Activated T-cell treated with anti-CD3 and anti-CD28 coated beads for 4 hours (primary cell): ENCODE measurements around the gene DAD1.
A peak's percentile ranks its signal among the peaks of the same experiment; 100 is the strongest.
"Not testable (repeated sequence)": the region's sequence is repeated elsewhere in the genome, so short reads cannot be mapped to it uniquely, and the experiment has no call there.

ENCODE experiments used
- DNase-seq: peaks from one replicate; pipeline ENCODE4 v3.0.0-alpha.2; 2020

DAD1 gene

DNA sequence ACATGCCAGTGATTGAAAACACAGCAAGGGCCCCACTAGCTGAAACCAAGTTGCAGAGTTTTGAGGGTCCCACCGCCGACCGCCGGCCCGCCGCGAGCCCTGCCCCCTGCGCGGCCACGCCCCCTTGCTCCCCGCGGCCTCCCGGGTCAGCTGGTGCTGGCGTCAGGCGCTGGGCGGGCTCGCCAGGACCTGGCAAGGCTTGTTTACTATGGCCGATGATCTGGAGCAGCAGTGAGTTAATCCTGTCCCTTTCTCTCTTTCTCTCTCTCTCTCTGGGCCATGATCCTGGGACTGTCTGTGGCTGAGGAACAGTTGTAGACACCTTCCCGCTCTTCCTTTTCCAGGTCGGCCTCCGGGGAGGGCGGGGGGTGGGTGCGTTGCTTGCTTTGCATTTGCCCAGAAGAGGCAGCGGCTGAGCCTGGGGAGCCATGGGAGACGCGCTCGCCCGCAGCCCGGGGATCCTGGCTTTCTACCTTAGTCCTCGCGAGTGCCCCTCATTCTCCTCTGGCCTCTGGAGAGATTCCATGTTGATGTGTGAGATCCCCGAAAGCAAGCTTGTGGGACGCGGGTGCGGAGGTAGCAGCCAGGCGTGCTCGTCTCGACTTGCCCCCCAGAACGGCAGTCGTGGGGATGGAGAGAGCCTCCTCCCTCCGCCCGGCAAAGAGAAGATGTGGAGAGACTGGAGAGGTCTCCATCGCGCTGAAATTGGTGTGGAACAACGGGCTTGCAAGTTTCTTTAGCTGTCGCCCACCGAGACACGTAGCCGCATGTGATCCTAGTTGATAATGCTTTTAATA lies 9.3 kb upstream of the DAD1 start, which contains the start of gene ABHD4:
ABHD4 (plus strand) TSS at position 202 of the 797 bp plus-strand sequence; CDS start at position 209, 7 bp downstream.
- peak; percentile 22 for DNase-seq

DNA sequence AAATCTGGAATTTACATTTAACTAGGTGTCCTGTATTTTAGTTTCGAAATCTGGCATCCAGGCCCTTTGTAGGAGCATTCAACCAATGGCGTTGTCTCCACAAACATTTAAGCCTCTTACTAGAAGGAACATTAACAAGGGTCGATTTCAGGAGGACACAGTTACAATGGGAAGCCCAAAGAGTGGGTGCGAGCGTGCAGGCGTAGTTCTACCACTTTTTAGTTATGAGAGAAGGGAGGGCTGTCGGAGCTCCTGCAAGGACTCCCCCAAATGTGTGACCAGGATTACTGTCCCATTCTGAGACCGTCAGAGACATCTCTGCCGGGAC lies 8.7 kb upstream of the DAD1 start:
- no peak for DNase-seq

DNA sequence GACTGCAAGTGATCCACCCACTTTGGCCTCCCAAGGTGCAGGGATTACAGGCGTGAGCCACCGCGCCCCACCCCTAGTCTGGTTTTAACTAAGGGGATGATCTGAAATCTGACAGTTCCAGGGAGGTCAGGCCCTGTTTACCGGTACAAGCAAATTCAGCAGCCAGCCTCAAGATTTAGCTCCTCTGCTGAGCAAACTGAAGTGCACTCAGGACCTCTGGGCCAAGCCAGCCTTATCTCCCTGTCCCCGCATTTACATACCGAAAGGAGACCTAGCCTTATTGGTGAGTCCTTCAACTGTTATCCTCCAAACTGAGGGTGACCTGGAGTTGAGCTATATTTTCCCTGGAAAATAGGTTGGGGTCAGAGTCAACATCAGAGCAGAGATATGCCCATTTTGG lies 8.2 kb upstream of the DAD1 start:
- no peak for DNase-seq

DNA sequence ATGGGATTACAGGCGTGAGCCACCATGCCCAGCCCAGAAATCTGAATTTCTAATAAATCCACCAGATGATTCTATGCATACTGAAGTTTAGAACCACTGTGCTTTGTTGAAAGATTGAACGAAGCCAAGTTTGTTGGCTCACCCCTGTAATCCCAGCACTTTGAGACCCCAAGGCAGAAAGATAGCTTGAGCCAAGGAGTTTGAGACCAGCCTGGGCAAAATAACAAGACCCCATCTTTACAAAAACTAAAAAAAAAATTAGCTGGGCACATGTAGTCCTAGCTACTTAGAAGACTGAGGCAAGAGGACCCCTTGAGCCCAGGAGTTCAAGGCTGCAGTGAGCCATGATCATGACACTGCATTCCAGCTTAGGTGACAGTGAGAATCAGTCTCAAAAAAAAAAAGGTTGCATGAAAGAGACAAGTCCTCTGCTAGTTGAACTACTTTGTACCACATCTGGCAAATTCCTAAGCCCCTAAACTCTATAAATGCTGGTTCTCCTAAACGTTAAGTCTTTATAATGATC lies 7.4 kb upstream of the DAD1 start:
- DNase-seq: no peak

DNA sequence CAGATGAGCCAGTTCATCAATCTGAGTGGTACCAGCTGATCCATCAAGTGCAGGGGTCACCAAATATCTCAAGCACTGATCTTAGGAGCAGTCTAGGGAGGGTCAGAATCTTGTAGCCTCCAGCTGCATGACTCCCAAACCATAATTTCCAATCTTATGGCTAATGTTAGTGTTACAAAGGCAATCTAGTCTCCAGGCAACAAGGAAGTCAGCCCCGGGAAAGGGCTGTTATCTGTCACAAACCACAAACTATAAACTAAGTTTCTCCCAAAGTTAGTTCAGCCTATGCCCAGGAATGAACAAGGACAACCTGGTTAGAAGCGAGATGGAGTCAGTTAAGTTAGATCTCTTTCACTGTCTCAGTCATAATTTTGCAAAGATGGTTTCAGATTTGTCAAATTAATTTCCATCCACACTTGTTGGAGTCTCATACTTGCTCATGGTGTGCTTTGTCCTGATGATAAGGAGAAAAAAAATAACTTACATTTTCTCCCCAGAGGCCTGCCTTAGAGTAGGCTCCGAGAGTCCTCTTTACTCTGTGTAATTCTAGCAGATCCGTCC lies 5.2 kb upstream of the DAD1 start:
- DNase-seq: no peak

DNA sequence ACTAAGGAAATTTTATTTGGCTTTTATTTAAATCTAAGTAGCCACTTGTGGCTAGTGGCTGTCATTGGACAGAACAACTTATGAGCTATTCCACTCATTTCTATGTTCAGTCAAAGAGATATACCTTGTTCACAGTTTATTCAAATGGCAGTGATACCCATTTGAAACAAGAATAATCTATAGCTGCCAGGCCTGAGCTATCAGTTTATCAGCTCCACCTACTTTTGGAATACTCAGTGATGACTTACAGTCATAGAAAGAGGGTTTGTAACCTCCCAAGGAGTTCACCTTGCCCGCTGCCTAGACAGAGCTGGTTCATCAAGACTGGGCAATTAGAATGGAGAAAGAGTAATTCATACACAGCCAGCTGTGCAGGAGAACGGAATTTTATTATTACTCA lies 4.6 kb upstream of the DAD1 start:
- DNase-seq: no peak

DNA sequence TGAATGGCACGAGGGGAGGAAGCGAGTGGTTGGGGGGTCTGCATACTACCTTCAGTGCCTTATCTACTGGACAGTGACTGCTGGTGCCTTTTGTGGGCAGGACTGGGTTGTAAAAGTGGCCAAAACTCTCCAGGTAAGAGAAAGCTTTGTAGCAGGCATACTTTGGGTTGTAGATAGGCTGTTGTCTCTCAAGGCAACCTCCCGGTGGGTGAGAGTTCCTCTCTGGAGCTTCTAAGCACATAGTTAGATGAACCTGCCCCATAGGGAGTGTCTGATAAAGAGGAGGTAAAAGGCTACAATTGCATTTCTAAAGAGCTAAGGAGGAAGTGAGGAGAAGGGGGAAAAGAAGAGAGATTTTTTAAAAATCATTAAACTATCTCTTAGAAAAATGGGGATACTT lies 4.2 kb upstream of the DAD1 start:
- DNase-seq: no peak

DNA sequence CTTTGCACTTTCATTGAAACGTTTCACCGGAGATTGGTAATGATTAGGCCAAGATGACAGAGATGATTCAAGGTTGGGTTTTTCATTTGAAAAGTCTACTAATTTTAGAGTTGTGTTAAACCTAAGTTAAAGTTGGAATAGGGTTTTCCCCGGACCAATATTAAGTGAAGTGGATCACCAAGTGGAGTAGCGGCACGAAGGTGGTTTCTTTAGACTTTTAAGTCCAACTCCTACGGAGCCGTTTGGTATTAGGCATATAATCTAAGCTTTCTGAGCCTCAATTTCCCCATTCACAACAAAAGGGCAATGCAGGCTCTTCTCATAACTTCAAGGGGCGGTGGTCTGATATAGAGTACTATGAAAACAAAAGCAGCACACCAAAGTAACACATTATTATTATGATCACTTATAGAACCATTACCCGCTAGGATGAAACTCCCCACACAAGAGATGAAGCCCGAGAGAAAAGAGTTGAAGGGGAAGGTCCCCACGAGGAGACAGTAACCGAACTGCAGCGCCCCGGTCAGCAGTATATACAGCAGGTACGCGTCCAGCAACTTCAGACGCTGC lies 413 bp downstream of the DAD1 start:
- no peak for DNase-seq

DNA sequence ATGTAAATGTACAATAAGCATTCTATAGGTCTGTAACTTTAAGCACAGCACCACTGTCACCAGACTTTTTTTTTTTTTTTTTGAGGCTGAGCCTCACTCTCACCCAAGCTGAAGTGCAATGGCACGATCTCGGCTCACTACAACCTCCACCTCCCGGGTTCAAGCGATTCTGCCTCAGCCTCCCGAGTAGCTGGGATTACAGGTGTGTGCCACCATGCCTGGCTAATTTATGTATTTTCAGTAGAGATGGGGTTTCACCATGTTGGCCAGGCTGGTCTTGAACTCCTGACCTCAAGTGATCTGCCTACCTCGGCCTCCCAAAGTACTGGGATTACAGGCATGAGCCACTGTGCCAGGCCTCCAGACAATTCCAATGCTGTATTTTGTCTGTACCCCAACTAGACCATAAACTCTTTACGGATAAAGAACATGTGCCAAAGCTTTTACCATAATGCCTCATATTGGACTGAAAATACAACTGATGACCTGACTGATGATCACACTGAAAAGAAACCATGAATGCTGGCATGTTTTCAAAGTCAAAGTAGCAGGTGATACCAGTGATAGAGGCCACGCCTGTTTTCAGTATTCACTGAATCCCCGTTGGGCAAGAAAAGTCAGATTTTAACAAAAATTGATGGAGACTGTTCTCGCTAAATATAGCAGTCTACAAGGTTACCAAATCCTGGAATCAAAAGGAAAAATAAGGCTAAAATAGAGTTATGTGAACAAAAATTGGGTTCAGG lies 1.2 kb downstream of the DAD1 start:
- DNase-seq: not testable (repeated sequence)

DNA sequence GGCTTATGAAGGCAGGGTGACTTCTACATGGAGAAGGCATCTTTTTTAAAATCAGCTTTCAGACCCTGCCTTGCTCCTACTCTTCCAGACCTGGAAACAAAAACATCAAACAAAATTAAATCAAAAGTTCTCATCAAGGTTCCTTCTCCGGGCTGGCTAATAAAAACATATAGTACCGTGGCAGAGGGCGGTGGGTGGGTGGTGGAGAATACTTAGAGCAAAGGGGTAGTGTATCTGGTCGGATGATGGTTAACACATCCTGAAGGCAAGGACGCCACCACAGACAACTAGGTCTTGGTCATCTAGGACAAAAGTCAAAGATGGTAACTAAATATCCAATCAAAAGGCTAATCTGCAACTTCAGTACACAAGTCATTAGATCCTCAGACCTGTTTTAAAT lies 1.8 kb downstream of the DAD1 start:
- DNase-seq: no peak

DNA sequence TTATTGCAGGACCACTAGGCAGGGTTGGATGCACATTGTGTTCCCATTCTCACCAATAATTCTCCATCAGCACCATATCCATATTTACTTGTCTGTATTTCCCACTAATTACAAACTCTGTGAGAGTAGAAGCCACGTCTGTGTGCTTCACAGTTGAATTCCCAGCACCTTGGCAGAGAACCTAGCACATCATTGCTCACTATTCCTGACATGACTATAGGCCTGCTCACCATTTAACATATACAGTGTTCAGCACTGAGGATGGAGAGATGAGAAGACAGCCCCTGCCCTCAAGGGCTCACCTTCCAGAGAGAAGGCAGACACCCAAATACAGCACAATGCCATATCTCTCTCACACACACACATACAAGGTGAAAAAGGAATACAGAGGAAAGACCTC lies 5.0 kb downstream of the DAD1 start:
- DNase-seq: no peak

DNA sequence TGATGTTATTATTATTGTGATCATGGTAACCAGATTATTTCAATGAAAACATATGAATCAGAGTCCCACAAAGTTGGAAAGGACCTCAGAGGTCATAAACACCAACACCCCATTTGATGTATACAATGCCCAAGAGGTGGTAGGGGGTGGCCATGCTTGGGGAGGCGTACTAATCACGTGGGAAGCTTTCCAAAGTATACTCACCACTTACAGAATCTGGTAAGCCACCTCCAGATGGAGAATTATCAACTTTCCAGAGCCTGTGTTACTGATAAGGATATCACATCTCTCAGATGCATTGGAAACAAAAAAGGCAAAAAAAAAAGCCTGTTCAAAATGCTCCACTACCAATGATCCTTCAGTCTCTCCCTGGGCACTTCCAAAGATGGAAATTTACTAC lies 8.4 kb downstream of the DAD1 start:
- DNase-seq: no peak

DNA sequence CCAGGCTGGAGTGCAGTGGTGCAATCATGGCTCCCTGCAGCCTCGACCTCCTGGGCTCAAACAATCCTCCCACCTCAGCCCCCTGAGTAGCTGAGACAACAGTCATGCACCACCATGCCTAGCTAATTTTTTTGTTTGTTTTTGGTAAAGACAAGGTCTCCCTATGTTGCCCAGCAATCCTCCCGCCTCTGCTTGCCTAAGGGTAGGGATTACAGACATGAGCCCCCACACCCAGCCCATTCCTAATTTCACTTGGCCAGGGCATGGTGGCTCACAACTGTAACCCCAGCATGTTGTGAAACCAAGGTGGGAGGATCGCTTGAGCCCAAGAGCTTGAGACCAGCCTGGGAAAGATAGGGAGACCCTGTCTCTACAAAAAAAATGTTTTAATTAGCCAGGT lies 9.1 kb downstream of the DAD1 start:
- no peak for DNase-seq

DNA sequence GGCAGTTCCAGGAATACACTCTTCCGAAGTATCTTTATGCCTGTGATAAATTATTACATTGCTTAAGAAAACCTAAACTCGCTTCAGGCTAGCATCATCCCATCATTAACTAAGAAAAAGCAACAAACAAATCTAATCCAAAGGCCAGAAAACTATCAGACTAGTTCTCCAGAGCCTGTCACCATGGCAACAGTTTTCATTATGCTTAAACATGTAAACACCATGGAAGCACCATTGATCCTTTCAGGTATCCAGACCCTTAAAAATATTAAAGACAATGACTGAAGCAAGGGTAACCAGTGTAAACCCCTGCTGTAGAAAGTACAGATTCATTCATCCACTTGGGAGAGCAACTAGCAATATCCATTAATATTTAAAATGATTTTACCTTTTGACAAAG lies 9.8 kb downstream of the DAD1 start:
- no peak for DNase-seq

DNA sequence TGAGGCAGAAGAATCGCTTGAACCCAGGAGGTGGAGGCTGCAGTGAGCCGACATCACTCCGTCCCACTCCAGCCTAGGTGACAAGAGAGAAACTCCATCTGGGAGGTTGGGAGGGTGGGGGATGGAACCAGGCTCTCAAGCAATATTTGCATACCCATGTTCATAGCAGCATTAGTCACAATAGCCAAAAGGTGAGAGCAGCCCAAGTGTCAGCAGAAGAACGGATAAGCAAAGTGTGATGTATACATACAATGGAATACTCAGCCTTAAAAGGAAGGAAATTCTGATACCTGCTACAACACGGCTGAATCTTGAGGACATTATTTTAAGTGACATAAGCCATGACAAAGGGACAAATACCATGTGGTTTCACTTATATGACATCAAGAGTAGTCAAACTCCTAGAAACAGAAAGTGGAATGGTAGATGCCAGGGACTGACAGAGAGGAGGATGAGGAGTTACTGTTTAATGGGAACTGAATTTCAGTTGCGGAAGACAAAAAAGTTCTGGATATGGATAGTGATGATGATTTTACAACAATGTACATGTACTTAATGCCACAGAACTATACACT lies 11.6 kb downstream of the DAD1 start:
- no peak for DNase-seq

DNA sequence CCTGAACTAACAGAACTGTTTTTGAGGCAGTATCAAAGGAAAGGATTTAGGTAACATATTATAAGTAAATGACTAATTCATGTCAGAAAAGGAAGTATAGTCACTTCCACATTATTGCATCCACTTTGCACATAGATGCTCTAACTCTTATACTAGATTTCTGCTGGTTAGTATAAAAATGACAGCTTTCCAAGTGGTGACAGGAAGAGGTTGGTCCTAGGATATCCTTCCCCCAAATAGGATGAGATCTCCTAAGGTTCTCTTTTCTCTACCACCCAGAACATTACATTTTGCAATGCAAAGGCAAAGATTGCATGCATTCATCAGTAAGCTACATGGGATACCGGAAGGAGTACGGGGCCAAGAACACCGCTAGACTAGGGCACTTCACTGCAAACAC lies 15.2 kb downstream of the DAD1 start:
- DNase-seq: no peak

DNA sequence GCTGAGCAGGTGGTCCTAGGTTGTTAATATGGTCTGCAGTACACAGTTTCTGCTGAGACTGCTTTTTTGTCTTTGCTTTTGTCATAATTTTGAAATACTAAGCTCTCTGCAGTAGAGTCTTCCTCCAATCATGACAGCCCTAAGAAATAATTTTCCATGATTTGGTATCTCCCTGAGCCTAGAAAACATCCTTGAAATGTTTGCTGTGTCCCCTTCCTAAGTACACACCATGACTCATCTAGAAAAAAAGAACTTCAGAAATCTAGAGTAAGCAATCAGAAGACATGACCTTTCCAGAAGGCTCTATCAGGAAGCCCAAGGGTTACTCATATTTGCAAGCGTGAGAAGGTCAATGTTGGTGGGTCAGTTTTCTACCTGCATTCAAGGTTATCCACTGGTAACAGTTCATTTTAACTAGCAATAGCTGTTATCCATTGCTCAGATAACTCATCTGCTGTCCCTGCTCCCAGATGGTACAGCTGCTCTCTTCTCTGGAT lies 16.4 kb downstream of the DAD1 start:
- DNase-seq: no peak

DNA sequence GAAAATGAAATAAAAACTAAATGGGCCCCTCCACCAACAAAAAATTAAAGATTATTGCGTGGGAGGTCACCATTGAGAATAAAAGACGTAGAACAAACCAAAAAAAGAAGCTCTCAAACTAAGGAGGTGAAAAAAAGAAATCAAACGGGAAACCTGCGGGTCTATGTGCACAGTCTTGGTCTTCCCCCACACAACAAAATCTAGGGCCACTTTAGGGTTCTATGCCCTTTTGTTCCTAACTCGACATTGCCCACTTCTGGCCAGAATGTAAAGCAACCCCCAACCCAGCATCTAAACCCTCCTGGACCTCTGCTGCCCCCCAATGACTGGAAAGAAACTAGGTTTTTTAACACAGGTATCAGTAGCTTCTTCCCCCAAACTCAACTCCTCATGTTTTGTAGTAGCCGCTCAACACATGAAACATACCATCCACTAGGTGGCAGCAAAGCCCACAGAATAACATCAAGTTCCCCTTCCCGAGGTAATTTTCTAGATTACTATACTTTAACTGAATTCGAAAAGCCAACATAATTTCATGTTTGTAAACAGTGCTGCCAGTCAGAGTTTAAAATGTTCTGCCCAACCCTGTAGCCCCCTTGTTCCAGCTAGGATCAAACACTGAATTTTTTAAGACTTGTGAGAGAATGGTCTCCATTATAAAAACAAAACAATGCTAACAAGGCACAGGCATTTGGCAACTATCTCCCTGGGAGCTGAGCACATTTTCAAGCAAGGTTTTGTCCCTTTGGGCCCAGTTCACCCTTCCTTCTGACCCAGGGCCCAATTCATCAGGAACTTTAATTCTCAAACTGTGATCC lies 18.7 kb downstream of the DAD1 start:
- peak; percentile 77 for DNase-seq

DNA sequence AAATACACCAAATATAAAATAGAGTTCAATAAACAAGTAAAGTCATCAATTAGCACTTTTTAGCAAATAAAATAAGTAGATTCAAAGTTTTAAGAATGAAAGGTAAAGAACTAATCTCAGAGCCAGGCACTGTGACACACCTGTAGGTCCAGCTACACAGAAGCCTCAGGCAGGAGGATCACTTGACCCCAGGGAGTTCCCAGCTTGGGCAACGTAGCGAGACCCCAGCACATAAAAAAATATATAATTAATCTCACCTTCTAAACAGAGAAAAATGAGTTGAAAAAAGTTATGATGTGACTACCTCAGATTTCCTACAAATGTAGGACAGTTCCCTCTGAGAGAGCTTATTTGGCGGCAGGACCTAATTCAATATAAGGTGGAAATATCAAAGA lies 19.3 kb downstream of the DAD1 start:
- no peak for DNase-seq

DNA sequence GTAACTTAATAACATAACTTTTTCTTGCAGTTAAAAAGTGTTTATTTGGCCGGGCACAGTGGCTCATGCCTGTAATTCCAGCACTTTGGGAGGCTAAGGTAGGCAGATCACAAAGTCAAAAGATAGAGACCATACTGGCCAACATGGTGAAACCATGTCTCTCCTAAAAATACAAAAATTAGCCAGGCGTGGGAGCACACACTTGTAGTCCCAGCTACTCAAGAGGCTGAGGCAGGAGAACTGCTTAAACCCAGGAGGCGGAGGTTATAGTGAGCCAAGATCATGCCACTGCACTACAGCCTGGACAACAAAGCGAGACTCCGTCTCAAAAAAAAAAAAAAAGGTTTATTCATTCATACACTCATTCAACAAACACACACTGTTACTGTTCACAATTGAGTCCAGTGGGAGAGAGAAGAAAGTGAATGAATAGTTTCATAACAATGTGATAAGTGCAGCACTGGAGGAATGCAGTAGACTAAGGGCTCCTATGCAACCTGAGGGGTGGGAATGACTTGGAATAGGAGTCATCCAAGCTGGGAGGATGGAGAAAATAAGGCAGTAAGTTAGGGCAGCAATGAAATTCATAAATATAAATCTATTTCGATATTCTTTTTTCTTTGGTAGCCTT lies 19.8 kb downstream of the DAD1 start:
- no peak for DNase-seq

DNA sequence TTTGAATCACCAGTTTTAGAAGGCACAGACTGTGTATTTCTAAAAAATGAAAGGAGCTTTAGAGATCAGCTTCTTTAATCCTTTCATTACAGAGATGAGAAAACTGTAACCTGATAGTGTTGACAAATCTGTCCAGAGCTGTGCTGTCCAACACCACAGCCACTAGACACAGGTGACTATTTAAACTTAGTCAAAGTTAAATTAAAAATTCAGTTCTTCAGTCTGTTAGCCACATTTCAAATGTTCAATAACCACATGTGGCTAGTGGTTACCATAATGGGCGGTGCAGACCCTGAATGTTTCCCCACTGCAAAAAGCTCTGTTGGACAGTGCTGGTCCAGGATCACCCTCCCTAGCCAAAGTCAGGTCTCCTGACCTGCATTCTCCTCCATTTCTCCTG lies 21.6 kb downstream of the DAD1 start:
- no peak for DNase-seq

DNA sequence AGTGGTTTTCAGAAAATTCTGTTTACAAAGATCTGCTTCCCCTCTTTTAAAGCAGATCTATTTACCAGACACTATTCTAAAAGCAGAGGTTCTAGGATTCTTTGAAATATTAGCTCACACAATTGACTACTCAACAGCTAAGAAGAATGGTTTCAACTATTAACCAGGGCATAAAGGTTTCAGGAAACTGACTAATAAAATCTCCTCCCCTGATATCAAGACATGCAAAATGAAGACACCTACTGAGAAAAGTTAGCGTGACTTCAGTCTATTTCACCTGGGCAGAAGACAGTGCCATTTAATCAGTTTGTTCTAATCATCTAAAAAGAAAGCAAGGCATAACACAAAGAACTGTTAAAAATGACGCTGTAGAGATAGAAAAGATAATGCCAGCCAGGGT lies 22.2 kb downstream of the DAD1 start:
- no peak for DNase-seq
